Measurements from ENCODE around the gene APOL2.
"Not testable (repeated sequence)": the region's sequence is repeated elsewhere in the genome, so short reads cannot be mapped to it uniquely, and the experiment has no call there.

The APOL2 gene

DNA sequence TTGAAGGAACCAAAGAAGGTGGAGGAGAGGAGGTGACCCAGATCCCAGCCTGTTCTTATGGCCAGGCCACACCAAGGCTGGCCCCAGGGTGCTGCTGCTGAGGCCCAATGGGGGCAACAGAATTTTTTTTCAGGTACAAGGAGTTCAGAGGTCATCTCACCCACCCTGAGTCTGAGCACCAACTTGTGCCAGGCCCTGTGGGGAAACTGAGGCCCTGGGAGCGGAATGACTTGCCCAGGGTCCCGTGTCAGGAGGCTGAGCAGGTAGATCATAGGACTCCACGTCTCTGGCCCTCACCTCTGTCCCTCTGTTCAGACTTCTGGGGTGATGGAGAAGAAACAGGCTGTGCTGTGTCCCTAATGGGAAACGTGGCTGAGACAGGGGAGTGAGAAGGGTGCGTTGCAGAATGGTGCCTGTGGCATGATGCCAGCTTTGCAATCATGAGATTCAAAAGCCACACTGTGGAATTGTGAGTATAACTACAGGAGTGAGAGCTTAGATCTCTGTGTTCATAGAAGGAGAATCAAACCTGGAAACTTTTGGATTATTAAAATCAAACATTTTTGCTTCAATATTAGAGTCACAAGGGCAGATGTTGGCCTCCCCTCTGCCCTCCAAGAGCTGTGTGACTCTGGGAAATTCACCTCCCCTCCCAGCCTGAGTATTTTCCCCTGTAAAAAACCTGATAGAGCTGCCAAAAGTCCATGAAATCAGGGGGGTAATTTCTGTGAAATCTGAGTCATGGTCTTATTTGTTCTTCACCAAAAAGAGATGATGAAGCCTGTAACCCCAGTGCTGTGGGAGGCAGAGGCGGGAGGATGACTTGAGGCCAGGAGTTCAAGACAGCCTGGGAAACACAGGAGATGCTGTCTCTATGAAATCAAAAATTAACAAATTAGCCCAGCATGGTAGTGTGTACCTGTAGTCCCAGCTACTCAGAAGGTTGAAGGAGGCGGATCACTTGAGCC lies 14.5 kb upstream of the APOL2 start:
- TF ChIP-seq, protein P1, sequence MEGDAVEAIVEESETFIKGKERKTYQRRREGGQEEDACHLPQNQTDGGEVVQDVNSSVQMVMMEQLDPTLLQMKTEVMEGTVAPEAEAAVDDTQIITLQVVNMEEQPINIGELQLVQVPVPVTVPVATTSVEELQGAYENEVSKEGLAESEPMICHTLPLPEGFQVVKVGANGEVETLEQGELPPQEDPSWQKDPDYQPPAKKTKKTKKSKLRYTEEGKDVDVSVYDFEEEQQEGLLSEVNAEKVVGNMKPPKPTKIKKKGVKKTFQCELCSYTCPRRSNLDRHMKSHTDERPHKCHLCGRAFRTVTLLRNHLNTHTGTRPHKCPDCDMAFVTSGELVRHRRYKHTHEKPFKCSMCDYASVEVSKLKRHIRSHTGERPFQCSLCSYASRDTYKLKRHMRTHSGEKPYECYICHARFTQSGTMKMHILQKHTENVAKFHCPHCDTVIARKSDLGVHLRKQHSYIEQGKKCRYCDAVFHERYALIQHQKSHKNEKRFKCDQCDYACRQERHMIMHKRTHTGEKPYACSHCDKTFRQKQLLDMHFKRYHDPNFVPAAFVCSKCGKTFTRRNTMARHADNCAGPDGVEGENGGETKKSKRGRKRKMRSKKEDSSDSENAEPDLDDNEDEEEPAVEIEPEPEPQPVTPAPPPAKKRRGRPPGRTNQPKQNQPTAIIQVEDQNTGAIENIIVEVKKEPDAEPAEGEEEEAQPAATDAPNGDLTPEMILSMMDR (IDR thresholded peaks at IDR 0.05; ENCODE audit: low read depth, low read length, missing control alignments), result no peak
- H3K4me3 ChIP-seq (ENCODE audit: low read depth, low read length), result no peak overlapping the region
- in situ Hi-C loops (cut with HindIII; ENCODE audit: low sequenced_read_pairs), result no loop called here
- no peak for DNase-seq (ENCODE audit: low read depth)

DNA sequence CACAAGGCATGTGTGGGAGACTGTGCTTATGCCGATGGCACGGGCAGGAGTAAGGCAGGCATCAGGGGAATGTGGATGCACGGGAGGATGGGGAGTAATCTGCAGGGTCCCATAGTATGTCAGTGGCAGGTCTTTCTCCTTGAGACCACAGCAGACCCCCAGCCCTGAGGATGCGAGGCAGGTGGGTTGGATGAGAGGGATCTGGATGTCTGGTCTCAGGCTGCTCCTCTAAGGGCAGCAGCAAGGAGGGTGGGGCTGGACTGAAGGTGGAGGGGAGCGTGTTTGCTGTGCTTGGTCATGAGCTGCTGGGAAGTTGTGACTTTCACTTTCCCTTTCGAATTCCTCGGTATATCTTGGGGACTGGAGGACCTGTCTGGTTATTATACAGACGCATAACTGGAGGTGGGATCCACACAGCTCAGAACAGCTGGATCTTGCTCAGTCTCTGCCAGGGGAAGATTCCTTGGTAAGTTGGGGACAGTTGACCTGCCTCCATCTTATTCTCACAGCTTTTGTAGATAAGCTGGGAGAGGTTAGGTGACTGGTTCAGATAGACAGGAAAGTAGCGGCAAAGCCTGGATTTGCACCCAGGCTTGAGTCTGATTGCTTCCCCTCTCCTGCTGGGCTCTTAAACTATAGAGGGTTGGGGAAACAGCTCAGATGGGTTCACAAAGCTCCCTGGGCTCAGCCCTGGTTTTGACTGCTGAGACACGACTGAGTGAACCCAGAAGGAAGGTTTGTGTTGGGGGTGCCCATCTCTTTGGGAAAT lies 13.6 kb upstream of the APOL2 start, which contains the start of gene APOL1:
Gene APOL1, plus strand, starts transcription at position 380 of the 769 bp plus-strand sequence. CDS start 1,823 bp downstream, outside the sequence.
- no peak for DNase-seq (ENCODE audit: low read depth)
- no peak within 1 kb of the TSS for H3K4me3 ChIP-seq (ENCODE audit: low read depth, low read length)
- TF ChIP-seq, protein P1 (IDR thresholded peaks at IDR 0.05; ENCODE audit: low read depth, low read length, missing control alignments), result no peak
- in situ Hi-C loops (cut with HindIII; ENCODE audit: low sequenced_read_pairs), result no loop called here

DNA sequence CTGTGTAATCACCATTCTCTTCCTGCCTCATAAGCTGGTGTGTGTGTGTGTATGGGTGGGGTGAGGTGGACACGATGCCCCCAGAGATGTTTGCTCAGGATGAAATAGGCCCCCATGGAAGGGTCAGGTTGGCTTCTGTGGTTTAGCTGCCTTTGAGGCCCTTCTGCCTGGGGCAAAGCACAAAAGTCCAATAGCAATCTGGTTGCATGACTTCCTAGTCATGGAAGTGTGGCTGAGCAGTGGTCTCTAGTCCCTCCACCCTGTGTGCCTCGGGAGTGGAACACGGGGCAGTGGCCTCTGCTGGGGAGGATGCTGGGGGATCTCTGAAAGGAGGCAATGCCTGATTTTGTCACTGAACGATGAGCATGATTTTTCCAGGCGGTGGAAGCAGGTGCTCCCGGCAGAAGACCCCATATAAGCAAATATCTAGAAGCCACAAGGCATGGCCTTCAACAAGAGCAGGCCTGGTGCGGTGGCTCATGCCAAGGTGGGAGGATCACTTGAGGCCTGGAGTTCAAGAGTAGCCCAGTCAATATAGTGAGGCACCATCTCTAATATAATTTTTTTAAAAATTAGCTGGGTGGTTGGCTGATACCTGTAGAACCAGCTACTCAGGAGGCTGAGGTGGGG lies 12.8 kb upstream of the APOL2 start:
- H3K4me3 ChIP-seq (ENCODE audit: low read depth, low read length); DNase-seq (ENCODE audit: low read depth); in situ Hi-C loops (cut with HindIII; ENCODE audit: low sequenced_read_pairs): not testable (repeated sequence)

- DNase-seq (ENCODE audit: low read depth); in situ Hi-C loops (cut with HindIII; ENCODE audit: low sequenced_read_pairs); H3K4me3 ChIP-seq (ENCODE audit: low read depth, low read length): not testable (repeated sequence)
Measured at GRCh38 chr22:36250292-36250960, 11.1 kb upstream of the APOL2 start.

- in situ Hi-C loops (cut with HindIII; ENCODE audit: low sequenced_read_pairs), result no loop called here
- TF ChIP-seq, protein P1 (IDR thresholded peaks at IDR 0.05; ENCODE audit: low read depth, low read length, missing control alignments), result no peak
Measured at GRCh38 chr22:36249160-36249559, 9.8 kb upstream of the APOL2 start.

GRCh38 chr22:36247955-36248354 lies 8.6 kb upstream of the APOL2 start:
- DNase-seq (ENCODE audit: low read depth), result no peak
- TF ChIP-seq, protein P1 (IDR thresholded peaks at IDR 0.05; ENCODE audit: low read depth, low read length, missing control alignments), result no peak
- in situ Hi-C loops (cut with HindIII; ENCODE audit: low sequenced_read_pairs), result no loop called here
- H3K4me3 ChIP-seq (ENCODE audit: low read depth, low read length), result no peak overlapping the region

More at GRCh38 chr22:36249160-36249559, 9.8 kb upstream of the APOL2 start:
- no peak overlapping the region for H3K4me3 ChIP-seq (ENCODE audit: low read depth, low read length)
- no peak for DNase-seq (ENCODE audit: low read depth)

DNA sequence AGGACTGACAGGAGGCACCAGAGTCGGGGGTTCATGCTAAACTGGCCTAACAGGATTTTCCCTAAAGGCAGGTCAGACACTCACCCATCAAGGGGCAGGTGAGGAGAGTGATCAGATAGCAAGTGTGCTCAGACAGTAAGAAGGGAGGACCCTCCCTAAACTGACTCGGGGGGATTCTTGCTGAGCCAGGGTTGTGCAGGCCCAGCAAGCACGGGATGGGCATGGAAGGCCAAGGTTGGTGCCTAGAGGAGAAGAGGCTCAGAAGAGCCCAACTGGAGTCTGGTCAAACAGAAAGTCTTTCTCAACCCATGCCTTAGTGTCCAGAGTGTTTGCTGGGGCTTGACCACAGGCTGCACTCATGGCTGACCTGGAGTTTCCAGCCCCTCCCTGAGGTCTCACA lies 7.4 kb upstream of the APOL2 start:
- in situ Hi-C loops (cut with HindIII; ENCODE audit: low sequenced_read_pairs), result no loop called here
- DNase-seq (ENCODE audit: low read depth), result no peak
- no peak overlapping the region for H3K4me3 ChIP-seq (ENCODE audit: low read depth, low read length)
- TF ChIP-seq, protein P1 (IDR thresholded peaks at IDR 0.05; ENCODE audit: low read depth, low read length, missing control alignments), result no peak
